Measurements from ENCODE around the gene DCLRE1A.

DNA sequence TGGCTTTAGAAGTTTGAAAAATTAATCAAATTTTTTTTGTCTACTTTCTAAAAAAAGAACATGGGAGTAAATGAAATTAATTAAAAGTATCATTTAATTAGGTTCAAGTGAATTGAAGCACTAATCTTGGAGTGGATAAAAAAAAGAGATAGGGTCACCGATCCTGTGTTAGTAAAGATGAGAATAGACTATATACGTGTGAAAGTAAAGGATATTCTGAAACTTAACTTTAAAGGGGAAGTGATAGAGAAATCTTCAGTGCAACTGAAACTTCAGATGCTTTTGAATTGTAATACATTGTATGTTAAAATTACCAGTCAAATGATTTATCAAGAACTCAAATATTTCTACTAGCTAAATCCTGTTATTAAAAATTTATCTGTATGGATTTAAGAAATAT, 5.4 kb upstream of the DCLRE1A start:
- TF ChIP-seq, protein P1, sequence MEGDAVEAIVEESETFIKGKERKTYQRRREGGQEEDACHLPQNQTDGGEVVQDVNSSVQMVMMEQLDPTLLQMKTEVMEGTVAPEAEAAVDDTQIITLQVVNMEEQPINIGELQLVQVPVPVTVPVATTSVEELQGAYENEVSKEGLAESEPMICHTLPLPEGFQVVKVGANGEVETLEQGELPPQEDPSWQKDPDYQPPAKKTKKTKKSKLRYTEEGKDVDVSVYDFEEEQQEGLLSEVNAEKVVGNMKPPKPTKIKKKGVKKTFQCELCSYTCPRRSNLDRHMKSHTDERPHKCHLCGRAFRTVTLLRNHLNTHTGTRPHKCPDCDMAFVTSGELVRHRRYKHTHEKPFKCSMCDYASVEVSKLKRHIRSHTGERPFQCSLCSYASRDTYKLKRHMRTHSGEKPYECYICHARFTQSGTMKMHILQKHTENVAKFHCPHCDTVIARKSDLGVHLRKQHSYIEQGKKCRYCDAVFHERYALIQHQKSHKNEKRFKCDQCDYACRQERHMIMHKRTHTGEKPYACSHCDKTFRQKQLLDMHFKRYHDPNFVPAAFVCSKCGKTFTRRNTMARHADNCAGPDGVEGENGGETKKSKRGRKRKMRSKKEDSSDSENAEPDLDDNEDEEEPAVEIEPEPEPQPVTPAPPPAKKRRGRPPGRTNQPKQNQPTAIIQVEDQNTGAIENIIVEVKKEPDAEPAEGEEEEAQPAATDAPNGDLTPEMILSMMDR (IDR thresholded peaks at IDR 0.05): no peak
- TF ChIP-seq, protein P2, sequence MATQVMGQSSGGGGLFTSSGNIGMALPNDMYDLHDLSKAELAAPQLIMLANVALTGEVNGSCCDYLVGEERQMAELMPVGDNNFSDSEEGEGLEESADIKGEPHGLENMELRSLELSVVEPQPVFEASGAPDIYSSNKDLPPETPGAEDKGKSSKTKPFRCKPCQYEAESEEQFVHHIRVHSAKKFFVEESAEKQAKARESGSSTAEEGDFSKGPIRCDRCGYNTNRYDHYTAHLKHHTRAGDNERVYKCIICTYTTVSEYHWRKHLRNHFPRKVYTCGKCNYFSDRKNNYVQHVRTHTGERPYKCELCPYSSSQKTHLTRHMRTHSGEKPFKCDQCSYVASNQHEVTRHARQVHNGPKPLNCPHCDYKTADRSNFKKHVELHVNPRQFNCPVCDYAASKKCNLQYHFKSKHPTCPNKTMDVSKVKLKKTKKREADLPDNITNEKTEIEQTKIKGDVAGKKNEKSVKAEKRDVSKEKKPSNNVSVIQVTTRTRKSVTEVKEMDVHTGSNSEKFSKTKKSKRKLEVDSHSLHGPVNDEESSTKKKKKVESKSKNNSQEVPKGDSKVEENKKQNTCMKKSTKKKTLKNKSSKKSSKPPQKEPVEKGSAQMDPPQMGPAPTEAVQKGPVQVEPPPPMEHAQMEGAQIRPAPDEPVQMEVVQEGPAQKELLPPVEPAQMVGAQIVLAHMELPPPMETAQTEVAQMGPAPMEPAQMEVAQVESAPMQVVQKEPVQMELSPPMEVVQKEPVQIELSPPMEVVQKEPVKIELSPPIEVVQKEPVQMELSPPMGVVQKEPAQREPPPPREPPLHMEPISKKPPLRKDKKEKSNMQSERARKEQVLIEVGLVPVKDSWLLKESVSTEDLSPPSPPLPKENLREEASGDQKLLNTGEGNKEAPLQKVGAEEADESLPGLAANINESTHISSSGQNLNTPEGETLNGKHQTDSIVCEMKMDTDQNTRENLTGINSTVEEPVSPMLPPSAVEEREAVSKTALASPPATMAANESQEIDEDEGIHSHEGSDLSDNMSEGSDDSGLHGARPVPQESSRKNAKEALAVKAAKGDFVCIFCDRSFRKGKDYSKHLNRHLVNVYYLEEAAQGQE (IDR thresholded peaks at IDR 0.05; ENCODE audit: insufficient read depth in 1 of 2, low read depth in 2 of 2, low read length in 1 of 2): no peak
- TF ChIP-seq SIN3A (IDR thresholded peaks at IDR 0.05; ENCODE audit: borderline replicate concordance, insufficient read depth, low read depth, low read length) (no peak), POLR2AphosphoS5 (IDR thresholded peaks at IDR 0.05; ENCODE audit: low read depth, low read length) (no peak), TCF7L2 (IDR thresholded peaks at IDR 0.05; ENCODE audit: low read depth, low read length) (no peak)

Measured in Panc1 (cell line).